A172 (cell line): Measurements from ENCODE around the gene ZSCAN10. TPM values are rescaled to one million over a fixed set of nuclear protein-coding genes. Genes with fewer than 3 reads are reported as not detected.
"Not testable (repeated sequence)": the region's sequence is repeated elsewhere in the genome, so short reads cannot be mapped to it uniquely, and the experiment has no call there.

Experiments used
- DNase-seq: peaks from one replicate; pipeline ENCODE4 v3.0.0-alpha.2; 2015; ENCODE audit warnings: low spot score
- total RNA-seq: library from RNA; depleted of rRNA; stranded (reverse); fragments of >200 nt; shearing (Covaris generic); gene quantifications from 2 replicates; pipeline ENCODE4 v1.2.3, GENCODE V29; 2014

Gene ZSCAN10
- total RNA-seq, 1 experiment from 2014 or later = not detected

DNA sequence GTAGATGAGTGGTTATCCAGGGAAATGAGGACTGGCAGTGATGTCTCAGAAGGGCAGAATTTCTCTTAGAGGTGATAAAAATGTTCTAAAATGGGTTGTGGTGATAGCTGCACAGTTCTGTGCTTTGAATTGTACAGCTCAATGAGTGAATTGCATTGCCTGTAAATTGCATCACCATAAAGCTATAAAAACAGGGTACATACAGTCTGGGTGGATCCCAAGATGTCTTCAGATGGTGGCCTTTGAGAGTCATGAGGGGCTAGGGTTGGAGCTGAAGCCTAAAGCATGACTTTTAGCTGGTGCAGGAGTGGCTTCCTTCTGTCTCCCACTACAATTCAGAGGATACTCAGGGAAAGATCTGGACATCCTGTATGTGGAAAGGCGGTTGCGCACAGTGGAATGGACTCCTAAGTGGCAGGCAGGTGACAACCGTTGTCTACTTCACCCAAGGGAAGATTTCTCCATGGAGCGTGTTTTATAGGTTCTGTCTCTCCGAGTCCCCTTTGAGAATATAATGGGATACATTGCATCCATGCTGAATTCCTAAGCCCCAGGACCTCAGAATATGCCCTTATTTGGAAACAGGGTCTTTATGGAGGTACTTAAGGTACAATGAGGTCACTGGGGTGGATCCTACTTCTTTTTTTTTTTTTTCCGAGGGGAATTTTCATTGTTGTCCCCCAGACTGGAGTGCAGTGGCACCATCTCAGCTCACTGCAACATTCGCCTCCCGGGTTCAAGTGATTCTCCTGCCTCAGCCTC, 35.3 kb downstream of the ZSCAN10 start:
- DNase-seq = no peak

DNA sequence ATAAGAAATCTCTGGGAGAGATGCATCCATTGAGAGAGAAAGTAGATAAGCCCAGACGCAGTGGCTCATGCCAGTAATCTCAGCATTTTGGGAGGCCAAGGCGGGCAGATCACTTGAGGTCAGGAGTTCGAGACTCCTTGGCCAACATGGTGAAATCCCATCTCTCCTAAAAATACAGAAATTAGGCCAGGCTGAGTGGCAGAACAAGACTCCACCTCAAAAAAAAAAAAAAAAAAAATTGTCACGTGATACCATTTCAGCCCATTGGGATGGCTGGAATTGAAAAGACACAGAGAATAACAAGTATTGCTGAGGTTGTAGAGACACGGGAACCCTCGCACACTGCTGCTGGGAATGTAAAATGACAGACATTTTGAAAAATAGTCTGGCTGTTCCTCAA, 36.5 kb downstream of the ZSCAN10 start:
- no peak for DNase-seq

DNA sequence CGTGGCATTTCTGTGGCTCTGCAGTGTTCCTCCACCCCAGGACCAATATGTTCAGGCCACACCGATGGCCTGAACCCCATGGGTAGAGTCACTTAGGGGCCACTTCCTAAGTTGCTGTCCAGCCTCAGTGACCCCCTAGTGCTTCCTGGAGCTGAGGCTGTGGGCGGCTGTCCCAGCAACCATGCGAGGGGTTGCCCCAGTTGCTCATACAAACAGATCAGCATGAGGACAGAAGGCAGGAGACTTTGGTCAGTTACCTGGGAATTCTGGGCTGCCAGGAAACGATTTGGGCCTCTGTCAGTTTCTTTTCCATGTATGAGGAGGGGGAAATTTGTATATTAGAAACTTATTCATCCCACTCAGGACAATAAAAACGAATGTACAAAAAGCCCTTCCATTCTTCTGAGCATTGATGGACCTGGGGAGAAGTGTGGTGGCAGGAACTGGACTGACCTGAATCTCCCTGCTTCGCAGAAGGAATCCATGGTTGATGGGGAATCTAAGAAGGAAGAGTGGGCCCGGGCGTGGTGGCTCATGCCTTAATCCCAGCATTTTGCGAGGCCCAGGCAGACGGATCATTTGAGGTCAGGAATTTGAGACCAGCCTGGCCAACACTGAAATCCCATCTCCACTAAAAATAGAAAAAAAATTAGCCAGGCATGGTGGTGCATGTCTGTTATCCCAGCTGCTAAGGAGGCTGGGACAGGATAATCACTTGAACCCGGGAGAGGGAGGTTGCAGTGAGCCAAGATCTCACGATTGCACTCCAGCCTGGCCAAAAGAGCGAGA, 38.6 kb downstream of the ZSCAN10 start:
- DNase-seq = no peak

DNA sequence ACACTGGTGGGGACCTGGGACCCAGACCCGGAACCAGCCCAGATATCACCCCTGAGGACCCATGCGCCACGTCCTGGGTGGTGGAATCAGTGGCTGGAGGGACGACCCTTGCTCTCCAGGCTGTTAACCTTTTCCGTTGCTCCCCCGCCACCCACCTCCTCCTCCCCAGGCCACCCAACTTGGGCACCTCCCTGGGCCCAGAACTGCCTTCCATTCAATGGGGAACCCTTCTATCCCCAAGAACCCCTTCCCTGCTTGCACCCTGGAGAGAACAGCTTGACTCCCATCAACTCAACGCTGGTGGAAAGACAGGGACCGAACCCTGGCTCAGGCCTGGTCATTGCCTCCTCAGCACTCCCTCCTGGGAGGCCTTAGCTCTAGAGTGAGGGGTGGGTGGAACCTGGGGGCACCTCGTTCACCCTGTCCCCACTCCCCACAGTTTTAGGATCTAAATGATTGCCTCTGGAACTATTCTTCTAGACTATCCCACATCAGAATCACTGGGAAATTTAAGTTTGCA, 39.3 kb downstream of the ZSCAN10 start:
- no peak for DNase-seq

DNA sequence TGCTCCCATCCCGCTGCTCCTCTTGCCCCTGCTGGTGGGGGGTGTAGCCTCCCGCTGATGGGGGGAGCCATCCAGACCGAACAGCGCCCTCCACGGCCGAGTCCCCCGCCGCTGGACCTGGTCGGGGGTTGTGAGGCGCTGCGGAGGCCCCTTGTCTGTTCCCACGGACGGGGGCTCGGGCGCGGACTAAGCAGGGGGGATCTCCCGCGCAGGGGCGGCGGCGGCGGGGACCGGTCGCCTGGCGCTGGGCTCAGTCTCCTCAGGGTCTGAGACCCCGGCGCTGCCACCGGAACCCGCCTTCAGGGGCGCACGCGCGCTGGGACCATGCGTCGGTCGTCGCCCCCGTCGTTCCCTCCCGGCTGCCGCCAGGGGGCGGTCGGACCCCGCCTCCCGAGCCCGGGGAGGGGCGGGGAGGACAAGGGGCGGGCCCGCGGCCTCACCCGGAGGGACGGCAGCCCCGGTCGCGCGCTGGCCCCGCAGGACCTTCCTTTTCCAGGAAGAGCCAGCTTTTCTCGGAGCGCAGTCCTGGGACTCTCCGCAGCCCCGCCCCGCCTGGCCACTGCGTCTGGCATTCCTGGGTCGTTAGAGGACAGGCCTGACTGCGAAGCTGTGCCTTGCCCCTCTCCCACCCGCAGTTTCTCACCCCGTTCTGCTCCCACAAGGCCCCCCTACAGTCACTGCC, 39.9 kb downstream of the ZSCAN10 start:
- peak; percentile 81 for DNase-seq

DNA sequence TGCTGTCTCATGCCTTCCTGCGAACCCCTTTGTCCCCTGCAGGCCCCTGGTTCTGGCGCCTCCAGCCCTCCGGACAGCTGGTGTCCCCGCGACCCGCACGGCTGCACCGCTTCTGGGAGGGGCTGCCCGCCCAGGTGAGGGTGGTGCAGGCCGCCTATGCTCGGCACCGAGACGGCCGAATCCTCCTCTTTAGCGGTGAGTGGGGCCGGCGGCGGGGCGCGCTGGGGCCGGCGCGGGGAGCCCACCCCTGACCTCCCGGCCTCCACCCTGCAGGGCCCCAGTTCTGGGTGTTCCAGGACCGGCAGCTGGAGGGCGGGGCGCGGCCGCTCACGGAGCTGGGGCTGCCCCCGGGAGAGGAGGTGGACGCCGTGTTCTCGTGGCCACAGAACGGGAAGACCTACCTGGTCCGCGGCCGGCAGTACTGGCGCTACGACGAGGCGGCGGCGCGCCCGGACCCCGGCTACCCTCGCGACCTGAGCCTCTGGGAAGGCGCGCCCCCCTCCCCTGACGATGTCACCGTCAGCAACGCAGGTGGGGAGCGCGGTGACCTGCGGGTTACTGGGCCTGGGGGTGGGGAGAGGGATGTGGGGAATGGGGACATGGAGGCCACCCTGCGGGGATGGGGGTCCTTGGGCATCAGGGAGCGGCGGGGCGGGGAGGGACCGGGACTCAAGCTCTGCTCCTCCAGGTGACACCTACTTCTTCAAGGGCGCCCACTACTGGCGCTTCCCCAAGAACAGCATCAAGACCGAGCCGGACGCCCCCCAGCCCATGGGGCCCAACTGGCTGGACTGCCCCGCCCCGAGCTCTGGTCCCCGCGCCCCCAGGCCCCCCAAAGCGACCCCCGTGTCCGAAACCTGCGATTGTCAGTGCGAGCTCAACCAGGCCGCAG, 40.7 kb downstream of the ZSCAN10 start:
- DNase-seq = peak; percentile 36

DNA sequence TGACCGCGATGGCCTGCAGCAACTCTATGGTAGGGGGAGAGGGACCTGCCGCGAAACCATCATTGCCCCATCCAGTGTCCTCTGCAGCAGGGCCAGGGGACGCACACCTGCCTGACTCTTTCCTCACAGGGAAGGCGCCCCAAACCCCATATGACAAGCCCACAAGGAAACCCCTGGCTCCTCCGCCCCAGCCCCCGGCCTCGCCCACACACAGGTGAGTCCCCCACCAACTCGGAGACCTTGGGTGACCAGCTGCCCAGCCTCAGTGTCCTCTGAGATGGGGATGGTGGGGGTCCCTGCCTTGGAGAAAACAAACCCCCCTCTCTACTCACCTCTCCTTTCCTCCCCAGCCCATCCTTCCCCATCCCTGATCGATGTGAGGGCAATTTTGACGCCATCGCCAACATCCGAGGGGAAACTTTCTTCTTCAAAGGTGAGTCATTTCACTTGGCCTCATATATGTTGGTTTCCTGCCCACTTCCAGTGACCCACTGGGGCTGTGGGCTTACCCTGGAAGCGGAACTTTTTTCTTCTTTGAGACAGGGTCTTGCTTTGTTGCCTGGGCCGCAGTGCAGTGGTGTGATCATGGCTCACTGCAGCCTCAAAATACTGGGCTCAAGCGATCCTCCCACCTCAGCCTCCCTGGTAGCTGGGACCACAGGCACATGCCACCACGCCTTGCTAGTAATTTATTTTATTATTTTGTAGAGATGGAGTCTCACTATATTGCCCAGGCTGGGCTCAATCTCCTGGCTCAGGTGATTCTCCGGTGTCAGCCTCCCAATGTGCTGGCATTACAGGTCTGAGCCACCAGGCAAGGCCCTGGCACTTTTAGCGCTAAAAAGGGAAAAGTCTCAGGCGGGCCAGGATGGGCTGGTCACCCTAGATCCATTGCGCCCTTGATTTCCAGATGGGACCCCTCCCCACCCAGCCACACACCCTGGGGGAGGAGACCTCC, 41.6 kb downstream of the ZSCAN10 start:
- DNase-seq = no peak

DNA sequence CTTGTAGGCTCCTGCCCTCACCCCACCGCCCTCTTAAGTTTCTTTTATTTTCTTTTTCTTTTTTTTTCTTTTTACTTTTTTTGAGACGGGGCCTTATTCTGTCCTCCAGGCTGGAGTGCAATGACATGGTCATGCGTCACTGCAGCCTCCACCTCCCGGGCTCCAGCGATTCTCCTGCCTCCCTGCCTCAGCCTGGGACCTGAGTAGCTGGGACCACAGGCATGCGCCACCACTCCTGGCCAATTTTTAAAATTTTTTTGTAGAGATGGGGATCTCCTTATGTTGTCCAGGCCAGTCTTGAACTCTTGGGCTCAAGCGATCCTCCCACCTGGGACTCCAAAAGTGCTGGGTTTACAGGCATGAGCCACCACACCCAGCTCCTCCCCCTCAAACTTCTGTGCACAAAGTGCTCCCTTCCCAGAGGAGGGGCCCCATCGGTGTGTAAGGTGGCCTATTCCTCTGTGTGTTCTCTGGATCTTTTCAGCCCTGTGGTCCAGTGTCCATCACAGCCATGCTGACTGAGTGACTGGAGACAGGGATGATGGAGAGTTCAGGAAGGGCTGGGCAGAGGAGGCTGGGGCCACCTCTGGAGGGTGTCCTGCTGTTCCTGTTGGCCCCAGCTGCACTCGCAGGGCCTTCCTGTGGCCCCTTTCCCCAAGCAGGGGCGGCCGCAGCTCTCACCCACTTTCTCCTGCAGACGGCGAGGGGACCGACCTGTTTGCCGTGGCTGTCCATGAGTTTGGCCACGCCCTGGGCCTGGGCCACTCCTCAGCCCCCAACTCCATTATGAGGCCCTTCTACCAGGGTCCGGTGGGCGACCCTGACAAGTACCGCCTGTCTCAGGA, 42.5 kb downstream of the ZSCAN10 start:
- DNase-seq = no peak

DNA sequence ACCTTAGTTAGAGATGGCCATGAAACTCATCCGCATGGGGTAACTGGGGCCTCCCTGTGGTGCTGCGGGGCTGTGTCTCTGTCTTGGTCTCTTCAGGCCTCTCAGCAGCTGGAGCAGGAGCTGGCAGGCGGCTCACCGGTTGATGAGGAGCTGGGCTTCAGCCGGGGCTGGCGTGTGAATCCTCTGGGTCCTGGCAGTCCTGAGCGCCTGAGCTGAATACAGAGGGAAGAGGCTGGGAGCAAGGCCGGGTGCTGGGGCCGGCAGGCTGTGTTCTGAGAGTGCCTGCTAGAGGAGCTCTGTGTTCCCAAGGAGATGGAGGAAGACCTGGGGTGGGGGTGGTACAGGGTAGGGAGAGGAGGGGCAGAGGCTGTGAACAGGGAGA, 43.4 kb downstream of the ZSCAN10 start:
- DNase-seq = not testable (repeated sequence)

DNA sequence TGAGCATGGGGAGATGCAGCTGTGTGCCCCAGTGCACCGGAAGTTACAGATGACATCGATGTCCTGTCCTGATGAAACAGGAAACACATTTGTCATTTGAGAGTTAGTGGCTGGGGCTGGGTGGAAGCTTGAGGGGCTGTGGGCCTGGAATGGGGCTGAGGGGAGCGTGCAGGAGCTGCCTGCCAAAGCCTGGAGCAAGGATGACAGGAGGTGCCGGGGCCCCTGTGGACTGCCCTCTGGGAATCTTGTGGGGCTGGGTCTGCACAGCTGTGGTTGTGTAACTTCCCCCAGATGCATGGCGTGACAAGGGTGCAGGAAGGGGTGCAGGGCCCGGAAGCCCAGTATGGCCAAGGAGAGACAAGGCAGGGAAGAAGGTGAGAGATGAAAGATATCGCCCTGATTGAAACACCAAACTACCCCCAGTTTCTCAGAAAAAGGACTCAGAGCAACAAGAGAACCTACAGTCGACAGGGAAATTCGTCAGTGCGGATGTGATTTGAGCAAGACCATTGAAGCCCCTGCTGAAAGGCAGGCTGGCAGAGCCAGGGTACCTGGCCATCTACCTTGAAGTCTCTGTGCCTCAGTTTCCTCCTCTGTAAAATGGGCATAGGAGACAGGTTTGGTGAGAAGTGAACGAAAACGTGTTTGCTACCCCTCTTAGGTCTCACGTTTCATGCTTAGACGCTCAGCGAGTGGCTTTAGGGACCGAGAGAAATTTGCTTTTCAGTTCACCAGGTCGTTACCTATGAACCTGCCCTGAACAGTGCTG, 43.9 kb downstream of the ZSCAN10 start:
- no peak for DNase-seq

DNA sequence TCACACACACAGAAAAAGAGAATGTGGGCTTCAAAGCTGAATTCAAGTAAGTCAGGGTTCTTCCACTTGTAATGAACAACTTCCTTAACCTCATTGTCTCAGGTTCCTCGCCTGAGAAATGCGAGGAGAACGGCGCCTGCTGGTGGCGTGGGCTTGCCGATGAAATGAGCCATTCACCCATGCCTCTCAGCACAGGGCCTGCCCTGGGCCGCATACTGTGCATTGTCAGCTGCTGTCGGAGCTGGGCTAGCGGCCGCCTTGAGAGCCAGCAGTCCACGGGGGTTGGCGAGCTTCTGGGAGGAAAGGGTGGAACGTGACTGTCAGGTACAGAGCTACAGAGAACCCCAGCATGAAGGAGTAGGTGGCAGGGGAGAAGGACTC, 45.8 kb downstream of the ZSCAN10 start:
- DNase-seq = not testable (repeated sequence)

DNA sequence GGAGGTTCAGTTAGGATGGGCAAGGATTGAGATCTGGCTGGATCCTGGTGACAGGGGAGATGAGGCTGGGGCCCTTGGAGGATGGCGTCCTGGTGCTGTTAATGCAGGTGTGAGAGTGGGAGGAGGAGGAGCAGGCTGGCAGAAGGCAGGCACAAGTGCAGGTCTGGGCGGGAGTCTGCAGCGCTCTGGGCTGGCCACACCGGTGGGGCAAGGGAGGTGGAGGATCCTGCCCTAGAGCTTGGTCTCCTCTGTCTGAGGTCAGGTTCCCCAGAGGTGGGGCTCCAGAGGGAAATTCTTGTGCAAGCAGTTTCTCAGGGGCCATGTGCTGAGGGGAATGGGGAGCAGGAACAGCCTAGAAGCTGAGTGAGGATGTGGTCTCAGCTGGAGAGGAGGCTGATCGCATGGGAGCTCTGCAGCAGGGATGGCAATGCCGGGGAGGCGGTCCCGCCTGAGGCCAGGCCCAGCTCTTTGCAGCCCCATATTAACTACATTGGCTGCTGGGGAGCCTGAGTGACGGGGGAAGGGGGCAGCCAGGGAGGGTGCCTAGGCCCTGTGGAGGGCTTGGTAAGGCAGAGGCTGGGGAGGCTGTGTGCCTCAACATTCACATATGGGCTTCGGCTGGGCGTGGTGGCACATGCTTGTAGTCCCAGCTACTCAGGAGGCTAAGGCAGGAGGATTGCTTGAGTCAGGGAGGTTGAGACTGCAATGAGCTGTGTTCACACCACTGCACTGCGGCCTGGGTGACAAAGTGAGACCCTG, 46.3 kb downstream of the ZSCAN10 start:
- not testable (repeated sequence) for DNase-seq

DNA sequence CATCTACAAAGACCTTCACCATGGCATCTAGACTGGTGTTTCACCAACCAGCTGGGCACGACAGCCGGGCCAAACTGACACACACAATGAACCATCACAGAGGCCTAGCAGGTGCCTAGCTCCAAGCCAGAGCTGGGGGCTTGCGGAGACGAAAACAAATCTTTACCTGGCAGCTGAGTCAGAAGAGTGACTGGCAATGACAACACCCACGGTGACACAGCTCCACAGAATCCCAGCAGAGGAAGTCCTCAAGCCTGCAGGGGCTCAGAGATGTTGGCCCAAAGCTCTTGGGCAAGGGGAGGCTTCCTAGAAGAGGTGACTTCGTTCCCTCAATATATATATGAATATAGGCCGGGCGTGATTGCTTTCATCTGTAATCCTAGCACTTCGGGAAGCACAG, 47.6 kb downstream of the ZSCAN10 start:
- DNase-seq = no peak

DNA sequence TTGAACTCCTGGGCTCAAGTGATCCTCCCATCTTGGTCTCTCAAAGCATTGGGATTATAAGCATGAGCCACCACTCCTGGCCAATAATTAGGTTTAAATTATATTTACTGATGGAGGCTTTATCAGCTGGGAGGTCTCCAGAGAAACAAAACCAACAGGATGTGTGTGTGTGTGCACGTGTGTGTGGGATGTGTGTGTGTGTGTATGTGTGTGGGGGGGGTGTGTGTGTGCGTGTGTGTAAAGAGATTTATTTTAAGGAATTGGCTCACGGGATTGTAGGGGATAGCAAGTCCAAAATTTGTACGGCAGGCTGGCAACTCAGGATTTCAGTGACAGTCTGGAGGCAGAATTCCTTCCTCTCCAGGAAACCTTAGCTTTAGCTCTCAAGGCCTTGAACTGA, 48.1 kb downstream of the ZSCAN10 start:
- DNase-seq = no peak

DNA sequence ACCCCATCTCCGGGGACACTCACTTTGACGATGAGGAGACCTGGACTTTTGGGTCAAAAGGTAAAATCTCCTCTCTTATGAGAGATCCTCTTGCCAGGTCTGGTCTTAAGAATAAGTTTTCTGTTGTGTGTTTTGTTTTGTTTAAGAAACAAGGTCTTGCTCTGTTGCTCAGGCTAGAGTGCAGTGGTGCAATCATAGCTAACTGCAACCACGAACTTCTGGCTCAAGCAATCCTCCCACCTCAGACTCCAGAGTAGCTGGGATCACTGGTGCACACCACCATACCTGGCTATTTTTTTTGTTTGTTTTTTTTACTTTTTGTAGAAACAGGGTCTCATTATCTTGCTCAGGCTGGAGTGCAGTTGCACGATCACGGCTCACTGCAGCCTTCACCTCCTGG, 48.6 kb downstream of the ZSCAN10 start:
- DNase-seq = no peak

DNA sequence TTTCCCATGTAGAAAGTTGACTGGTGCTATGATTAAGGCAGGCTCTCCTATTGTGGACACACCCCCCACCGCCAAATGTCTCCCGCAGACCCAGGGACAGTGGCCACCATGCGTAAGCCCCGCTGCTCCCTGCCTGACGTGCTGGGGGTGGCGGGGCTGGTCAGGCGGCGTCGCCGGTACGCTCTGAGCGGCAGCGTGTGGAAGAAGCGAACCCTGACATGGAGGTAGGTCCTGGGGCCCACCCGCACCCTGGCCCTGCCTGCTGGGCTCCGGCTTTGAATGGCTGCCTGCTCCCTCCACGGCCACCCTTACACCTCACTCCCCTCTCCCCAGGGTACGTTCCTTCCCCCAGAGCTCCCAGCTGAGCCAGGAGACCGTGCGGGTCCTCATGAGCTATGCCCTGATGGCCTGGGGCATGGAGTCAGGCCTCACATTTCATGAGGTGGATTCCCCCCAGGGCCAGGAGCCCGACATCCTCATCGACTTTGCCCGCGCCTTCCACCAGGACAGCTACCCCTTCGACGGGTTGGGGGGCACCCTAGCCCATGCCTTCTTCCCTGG, 49.1 kb downstream of the ZSCAN10 start:
- DNase-seq = no peak

DNA sequence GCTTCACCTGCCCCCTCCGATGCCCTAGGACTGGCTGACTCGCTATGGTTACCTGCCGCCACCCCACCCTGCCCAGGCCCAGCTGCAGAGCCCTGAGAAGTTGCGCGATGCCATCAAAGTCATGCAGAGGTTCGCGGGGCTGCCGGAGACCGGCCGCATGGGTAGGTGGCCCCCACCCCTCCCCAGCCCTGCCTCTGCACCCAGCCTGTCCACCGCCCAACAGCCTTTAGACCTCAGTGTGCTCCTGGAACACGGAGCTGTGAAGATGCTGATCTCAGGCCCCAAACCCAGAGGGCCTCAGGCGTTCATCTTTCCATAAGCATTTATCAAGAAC, 51.7 kb downstream of the ZSCAN10 start:
- DNase-seq = no peak
